Inflammatory macrophage (primary cell): ENCODE data around the gene BMS1.
A peak's percentile ranks its signal among the peaks of the same experiment; 100 is the strongest.
"Not testable (repeated sequence)": the region's sequence is repeated elsewhere in the genome, so short reads cannot be mapped to it uniquely, and the experiment has no call there.

Experiments
- DNase-seq, 2 donors: peaks; one replicate each; pipeline ENCODE4 v3.0.0-alpha.2; 2020 to 2022
- total RNA-seq, 18 experiments: gene quantifications; one replicate each; lab custom pipeline; 2026; ENCODE audit warnings: mixed read lengths in 6 of 18, inconsistent platforms in 2 of 18; lab: John Stamatoyannopoulos, UW

The BMS1 gene
- total RNA-seq = 18.6 to 79.2 (median 61.6) reads per million in 18 experiments

GRCh38 chr10:42782446-42783180 is at the start of gene BMS1:
TSS of gene BMS1 (plus strand) at chr10:42782795. CDS start at chr10:42784395, 1,600 bp downstream.
- peak; percentile 92 to 93 for DNase-seq

DNA sequence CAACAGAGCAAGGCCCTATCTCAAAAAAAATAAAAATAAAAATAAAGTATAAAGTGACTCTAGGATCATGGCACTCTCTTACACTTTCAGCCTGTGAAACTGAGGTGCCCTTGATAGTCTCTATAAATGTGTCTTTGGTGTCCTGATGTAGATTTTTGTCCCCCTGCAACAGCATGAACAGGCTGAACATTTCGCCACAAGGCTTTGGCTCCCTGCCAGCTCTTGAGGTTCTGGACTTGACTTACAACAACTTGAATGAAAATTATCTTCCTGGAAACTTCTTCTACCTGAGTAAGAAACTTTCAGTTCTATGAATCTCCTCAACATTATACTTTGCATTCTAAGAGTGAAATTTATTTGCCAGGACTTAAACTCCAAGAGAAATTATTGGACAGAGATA is 48.1 kb upstream of the BMS1 start:
- no peak for DNase-seq

DNA sequence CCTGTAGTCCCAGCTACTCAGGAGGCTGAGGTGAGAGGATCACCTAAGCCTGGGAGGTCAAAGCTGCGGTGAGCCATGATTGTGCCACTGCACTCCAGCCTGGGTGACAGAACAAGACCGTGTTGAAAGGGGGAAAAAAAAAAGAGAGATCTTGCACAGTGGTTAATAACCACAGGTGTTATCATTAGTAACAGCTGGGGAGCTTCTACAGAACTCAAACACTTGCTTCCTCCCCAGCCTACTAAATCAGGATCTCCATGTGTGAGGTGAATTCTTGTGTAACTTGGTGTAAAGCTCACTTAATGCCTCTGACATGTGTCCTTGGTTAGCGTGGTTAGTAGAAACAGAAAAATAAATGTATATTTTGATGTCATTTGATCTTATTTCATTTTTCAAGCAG is 43.9 kb upstream of the BMS1 start:
- DNase-seq = no peak

GRCh38 chr10:42741536-42741935 is 41.1 kb upstream of the BMS1 start:
- DNase-seq = not testable (repeated sequence)

GRCh38 chr10:42743697-42744096 is 38.9 kb upstream of the BMS1 start:
- no peak for DNase-seq

- DNase-seq = no peak
Measured at GRCh38 chr10:42744134-42744701, 38.4 kb upstream of the BMS1 start.

GRCh38 chr10:42753126-42753506 is 29.5 kb upstream of the BMS1 start:
- peak; percentile 66 to 70 for DNase-seq

GRCh38 chr10:42753507-42754154 is 29.0 kb upstream of the BMS1 start:
- DNase-seq = peak; percentile 21 to 42

DNA sequence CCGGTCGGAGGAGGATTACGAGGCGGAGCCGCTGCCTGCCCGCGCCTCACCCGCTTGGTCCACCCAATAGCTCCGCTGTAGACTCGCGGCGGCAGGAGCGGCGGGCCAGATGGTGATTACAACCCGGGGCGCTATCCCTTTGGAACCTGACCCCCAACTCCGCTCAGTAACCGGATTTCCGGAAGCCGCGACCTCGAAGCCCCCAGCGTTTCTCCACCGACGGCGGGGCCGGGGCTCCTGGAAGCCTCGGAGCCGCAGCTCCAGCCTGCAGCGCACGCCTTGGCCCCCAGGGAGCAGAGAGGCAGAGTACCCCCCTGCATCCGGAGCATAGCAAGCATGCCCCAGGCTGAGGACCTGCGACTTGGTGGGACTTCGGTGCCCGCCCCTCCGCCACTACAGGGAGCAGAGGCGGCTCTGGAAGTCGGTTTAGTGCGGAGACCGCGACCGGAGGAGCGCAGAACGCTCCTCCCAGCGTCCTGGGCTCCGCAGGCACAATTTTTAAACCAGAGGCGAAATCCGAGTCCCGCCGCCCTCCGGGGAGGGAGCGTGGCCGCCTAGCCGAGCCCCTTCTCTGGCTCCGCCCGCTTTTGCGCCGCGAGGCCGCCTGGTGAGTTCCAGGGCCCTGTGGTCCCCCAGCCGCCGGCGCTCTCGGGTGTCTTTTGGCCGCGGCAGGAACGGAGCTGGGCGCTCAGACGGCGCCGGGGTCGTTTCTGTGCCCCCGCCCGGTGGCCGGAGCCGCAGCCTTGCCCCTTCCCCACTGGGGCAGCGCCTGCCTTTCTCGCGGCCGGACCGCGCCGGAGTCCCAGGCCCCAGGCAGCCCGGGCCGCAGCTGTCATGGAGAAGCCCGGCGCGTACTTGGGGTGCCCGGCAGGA is 28.2 kb upstream of the BMS1 start:
- DNase-seq = no peak

GRCh38 chr10:42755028-42755451 is 27.6 kb upstream of the BMS1 start:
- no peak for DNase-seq

DNA sequence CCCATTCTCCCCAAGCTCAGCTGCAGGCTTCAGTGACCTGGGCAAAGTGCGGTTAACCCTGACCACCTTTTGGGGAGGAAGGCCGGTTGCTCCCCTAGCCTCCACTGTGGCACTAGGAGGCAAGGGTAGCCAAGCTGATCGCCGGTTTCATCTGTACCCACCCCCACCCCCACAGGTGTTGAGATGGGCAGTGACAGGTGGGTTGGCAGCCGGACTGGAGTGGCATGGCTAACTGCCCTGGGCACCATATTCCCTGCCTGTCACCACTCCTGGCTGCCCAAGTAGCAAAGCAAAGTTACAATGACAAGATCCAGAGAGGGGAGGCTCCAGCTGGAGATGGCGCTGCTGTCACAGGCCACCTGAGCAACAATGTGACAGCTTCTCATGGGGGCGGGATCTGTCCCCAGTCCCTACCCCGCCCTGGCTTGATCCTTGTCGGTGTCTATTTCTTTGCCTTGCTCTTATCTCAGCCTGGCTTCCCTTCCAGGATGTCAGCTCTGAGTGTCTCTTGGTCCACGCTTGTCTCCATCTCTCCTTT is 27.0 kb upstream of the BMS1 start:
- DNase-seq = no peak

DNA sequence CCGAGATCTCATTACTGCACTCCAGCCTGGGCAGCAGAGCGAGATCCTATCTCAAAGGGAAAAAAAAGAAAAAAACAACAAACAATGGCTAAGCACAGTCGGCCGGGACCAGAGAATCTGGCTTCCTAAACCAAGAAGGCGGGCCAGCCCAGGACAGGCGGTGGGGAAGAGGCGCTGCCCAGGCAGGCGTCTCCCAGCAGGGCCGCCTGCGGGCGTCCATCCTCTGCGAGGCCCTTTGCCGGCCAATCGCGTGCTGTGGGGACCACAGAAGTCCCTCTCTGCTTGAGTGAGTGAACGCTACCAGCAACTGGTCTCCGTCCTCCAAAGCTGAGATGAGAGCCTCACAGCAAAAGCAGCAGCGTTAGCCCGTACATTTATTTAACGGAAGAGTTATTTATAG is 14.7 kb upstream of the BMS1 start:
- DNase-seq = no peak

DNA sequence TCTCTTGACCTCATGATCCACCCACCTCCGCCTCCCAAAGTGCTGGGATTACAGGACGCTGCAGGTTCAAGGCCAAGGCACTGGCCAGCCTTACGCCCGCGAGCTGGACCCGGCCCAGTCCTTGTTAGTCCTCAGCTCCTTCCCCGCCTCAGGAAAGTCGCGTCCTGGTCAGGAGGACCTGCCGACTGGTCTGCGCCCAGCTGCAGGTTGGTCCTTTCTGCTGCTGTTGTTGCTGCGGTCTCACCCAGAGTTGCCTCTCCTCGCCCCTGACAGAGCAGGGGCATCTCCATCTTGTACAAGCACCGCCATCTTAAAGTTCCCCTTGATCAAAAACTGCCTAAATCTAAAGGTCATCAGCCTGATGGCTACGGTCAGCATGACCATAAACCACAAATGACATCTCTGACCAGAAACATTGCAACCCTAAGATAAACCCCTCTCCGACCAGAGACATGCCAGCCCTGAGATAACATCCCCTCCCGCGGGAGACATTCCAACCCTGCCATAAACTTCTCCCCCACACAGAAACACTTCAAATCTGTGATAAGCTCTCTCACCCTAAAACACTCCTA is 13.9 kb upstream of the BMS1 start:
- DNase-seq = no peak

- DNase-seq = no peak
Measured at GRCh38 chr10:42769173-42769572, 13.4 kb upstream of the BMS1 start.

DNA sequence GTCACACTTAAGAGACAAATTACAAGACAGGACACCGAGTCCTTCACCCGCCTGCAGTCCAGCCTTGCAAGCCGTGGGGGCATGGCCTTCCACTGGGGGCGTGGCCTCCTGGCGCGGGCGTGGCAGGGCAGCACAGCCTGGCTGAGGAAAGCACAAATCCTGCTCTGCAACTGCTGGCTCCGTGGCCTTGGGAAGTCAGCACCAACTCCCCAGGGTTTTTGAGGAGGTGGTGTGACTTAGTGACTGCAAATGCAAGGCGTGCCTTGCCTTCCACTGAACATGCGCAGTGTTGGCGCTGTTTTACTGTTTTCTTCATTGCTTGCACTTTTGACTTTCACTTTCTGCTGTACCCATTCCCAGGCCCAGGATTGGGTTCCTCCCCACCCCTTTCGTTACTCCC is 12.9 kb upstream of the BMS1 start:
- DNase-seq = no peak

DNA sequence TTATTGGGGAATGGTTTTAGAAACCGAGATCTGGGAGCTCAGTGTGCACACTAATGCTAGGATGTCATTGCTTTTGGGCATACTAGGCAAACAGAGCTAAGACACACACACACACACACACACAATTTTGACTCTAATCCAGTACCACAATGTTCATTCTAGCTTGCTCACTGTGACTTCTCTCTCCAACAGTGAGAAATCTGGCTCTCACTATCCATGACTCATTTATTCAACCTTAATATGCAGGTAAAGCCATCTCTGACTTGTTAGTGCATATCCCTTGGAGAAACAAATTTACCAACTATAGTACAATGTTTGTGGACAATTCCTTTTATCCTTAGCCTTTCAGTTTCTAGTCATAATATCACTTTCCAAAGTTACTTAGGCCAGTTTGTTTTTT is 5.9 kb upstream of the BMS1 start:
- DNase-seq = no peak

GRCh38 chr10:42780456-42780855 is 2.1 kb upstream of the BMS1 start:
- no peak for DNase-seq

GRCh38 chr10:42781893-42782445 is 626 bp upstream of the BMS1 start:
- peak in 1 of 2 donors; percentile 5 for DNase-seq

GRCh38 chr10:42783181-42783549 is 570 bp downstream of the BMS1 start:
- peak in 1 of 2 donors; percentile 3 for DNase-seq

- no peak for DNase-seq
Measured at GRCh38 chr10:42785759-42786158, 3.2 kb downstream of the BMS1 start.

DNA sequence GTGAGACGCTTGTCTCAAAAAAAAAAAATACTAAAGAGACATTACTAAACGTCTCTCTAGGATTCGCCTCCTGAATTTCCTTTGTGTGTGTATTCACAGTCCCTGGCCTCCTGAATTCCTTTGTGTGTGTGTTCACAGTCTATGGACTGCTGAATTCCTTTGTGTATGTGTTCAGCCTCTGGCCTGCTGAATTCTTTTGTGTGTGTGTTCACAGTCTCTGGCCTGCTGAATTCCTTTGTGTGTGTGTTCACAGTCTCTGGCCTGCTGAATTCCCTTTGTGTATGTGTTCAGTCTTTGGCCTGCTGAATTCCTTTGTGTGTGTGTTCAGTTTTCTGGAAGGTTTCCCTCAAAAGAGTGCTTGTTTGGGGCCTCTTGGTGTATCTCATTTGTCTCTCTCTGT is 8.2 kb downstream of the BMS1 start:
- DNase-seq = no peak

DNA sequence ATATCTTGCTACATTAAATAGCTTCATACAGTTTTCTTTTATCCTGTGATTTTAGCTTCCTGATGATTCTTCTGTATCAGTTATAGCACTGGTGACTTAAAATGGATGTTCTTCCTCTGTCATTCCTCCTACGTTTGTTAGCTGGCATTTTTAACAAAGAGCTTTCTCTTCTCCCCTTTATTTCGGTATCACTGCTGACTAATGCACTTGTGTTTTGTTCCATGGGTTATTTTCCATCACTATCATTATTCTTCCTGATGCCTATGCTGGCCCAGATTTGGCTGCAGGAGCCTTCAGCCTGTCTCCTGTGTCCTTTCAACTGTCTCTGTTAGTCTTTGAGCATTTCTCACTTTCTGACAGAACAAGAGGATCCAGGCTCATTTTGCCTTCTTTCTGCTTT is 13.1 kb downstream of the BMS1 start:
- no peak for DNase-seq
